ENCODE data around the gene RGS19. TPM values are rescaled to one million over a fixed set of nuclear protein-coding genes. Genes with fewer than 3 reads are reported as not detected.

Gene RGS19
- total RNA-seq, 2 experiments from 2014 or later: 43.2 to 44.4 TPM

DNA sequence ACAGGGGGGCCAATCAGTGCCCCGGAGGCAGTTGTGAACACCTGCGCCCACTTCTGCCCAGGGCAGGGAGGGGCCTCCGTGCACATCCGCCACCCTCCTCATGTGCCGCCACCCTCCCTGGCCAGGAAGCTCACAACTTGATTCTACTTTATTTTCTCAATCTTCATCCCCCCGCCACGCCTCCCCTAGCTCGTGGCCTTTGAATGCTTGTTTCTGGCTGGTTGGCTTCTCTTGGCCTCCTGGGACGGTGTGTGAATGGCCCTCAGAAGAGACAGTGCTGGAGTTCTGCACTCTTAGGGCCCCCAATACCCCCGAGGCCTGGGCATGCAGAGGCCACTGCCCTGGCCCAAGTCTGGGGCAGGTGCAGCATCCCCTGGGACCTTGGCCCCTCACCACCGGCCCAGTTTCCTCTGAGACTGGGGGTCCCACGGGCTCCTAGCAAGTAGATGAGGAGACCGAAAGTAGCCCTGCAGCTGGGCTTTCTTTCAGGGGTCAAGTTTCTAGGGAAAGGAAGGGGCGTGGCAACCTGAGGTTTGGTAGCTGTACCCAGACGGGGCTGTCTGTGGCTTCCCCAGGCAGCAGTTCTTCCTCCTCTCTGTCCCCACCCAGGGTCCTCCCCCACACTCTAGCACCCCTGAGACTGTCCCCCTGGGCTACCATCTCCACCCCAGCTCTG is 1.3 kb downstream of the RGS19 start:
- H3K36me3 Mint-ChIP-seq: peaks cover 3% of the 10 kb centered on the region
- no peaks in the 10 kb centered on the region for H3K27me3 Mint-ChIP-seq
- ChIA-PET CTCF (interaction anchor here (0.5 to 3.6 kb wide), 5 partner anchors 8 to 84 kb away, joined by 3 to 18 read pairs (median 4); partner anchors contain the start of gene TCEA2), POLR2A (interaction anchor here (1.5 kb wide), 2 partner anchors 12 to 178 kb away, joined by 3 to 5 read pairs; no protein-coding TSS in a partner anchor)
- no peaks in the 10 kb centered on the region for H3K9me3 Mint-ChIP-seq
- H3K27ac Mint-ChIP-seq: peak overlapping the region; percentile 92
- intact Hi-C loops (cut with micrococcal nuclease): loop anchor here (1.0 to 5.0 kb wide), 3 partner anchors 12 to 179 kb away; partner anchors contain the start of genes PCMTD2 and TCEA2
- peak; percentile 77 for DNase-seq
- peaks cover 21% of the 10 kb centered on the region for H3K4me1 Mint-ChIP-seq (ENCODE audit: low read depth)
- H3K4me3 Mint-ChIP-seq: peak overlapping the region; percentile 90

DNA sequence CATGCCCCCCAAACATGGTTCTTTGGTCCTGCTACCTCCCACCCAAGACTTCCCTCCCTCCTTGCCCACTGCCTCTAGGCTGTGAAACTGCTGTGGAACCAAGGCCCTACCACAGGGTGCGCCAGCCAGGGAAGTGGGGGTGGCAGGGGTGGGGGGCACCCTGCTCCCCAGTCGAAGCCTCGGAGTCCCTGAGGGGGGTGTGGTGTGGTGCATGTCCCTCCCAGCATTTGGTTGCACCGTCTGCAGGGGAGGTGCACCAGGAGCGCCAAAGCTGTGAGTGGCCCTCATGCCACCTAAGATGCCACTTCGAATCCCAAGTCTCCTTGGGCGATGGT is 1.8 kb downstream of the RGS19 start:
- no peak for DNase-seq
- no peaks in the 10 kb centered on the region for H3K9me3 Mint-ChIP-seq
- H3K4me1 Mint-ChIP-seq (ENCODE audit: low read depth): peaks cover 17% of the 10 kb centered on the region
- CTCF ChIA-PET: interaction anchor here (0.6 to 3.6 kb wide), 5 partner anchors 15 to 123 kb away, joined by 3 to 18 read pairs (median 4); partner anchors contain the start of gene TCEA2
- peak overlapping the region; percentile 90 for H3K4me3 Mint-ChIP-seq
- H3K27me3 Mint-ChIP-seq: no peaks in the 10 kb centered on the region
- POLR2A ChIA-PET: interaction anchor here (1.5 kb wide), 2 partner anchors 12 to 179 kb away, joined by 3 to 5 read pairs; no protein-coding TSS in a partner anchor
- H3K36me3 Mint-ChIP-seq: peaks cover 3% of the 10 kb centered on the region
- intact Hi-C loops (cut with micrococcal nuclease): loop anchor here (1.0 to 5.0 kb wide), 2 partner anchors 11 to 180 kb away; partner anchors contain the start of gene PCMTD2
- H3K27ac Mint-ChIP-seq: peak overlapping the region; percentile 92

DNA sequence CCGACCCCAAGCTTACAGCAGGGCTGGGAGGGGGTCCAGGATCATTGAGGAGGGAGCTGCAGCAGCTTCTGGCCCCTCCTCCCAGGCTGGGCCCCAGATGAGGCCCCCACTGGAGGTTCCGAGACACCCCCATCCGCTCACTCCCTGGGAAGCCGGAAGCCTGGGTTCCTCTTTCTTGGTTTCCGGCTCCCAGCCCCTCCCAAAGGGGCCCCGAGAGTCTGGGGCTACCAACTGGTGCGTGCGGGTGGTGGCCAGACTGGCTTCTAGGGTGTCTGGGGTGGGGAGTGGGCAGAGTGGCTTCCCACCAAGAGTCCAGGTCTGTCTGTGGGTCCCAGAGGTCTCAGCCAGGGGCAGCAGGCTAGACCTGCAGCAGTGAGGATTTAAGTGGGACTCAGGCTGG is 2.2 kb downstream of the RGS19 start:
- intact Hi-C loops (cut with micrococcal nuclease): loop anchor here (1.0 to 5.0 kb wide), 2 partner anchors 11 to 180 kb away; partner anchors contain the start of gene PCMTD2
- peak overlapping the region; percentile 92 for H3K27ac Mint-ChIP-seq
- ChIA-PET POLR2A (interaction anchor here (1.5 to 1.7 kb wide), 3 partner anchors 11 to 179 kb away, joined by 3 to 5 read pairs (median 4); no protein-coding TSS in a partner anchor), CTCF (interaction anchor here (0.6 to 3.6 kb wide), 4 partner anchors 14 to 123 kb away, joined by 3 to 18 read pairs (median 4); partner anchors contain the start of gene TCEA2)
- peak; percentile 68 for DNase-seq
- peak overlapping the region; percentile 90 for H3K4me3 Mint-ChIP-seq
- H3K27me3 Mint-ChIP-seq: no peaks in the 10 kb centered on the region
- H3K4me1 Mint-ChIP-seq (ENCODE audit: low read depth): peaks cover 15% of the 10 kb centered on the region
- no peaks in the 10 kb centered on the region for H3K9me3 Mint-ChIP-seq
- H3K36me3 Mint-ChIP-seq: peaks cover 3% of the 10 kb centered on the region

DNA sequence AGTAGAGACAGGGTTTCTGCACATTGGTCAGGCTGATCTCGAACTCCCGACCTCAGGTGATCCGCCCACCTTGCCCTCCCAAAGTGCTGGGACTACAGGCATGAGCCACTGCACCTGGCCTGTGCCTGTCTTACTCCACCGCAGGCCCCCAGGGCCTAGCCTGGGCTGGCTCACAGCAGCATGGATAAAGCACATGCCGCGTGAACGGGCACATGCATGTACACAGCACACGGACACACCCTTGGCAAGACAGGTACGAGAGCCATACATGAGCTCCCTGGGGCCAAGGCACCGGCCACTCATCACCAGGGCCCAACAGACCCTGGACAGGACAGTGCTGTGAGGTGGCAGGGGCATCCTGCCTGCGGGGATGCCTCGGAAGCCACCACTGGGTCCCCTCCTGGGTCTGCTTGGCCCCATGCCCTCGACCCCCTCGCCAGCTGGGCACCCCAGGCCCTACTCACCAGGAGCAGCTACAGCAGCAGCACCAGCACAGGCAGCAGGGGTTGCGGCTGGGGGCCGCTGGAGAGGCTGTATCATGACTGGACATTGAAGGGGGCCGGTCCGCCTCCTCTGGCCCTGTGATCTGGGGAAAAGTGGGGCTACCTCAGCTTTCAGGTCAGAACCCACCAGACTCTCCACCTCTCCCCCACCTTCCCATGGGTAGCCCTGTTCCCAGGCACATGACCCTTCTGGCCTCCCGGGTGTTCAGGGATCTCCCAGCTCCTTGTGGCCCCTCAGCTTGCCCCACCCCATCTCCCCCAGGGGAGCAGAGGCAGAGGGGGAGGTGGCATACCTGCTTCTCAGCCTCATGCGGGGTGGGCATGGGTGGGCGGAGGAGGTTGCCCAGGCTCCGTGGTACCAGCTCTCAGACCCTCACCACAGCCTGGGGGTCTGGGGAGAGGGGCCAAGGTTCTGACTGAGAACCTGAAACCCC is 3.0 kb downstream of the RGS19 start:
- CTCF ChIA-PET: interaction anchor here (0.7 to 3.6 kb wide), 4 partner anchors 7 to 37 kb away, joined by 3 to 18 read pairs (median 3); partner anchors contain the start of gene TCEA2
- Mint-ChIP-seq H3K27me3 (no peaks in the 10 kb centered on the region), H3K4me1 (ENCODE audit: low read depth) (peaks cover 11% of the 10 kb centered on the region), H3K36me3 (peaks cover 3% of the 10 kb centered on the region), H3K27ac (peak overlapping the region; percentile 76), H3K9me3 (no peaks in the 10 kb centered on the region), H3K4me3 (peak overlapping the region; percentile 90)
- DNase-seq: no peak
- intact Hi-C loops (cut with micrococcal nuclease): loop anchor here (5.0 kb wide), 1 partner anchor 181 kb away; the partner anchor contains the start of gene PCMTD2
- POLR2A ChIA-PET: interaction anchor here (1.7 kb wide), 1 partner anchor 10 kb away, joined by 4 read pairs; no protein-coding TSS in a partner anchor

DNA sequence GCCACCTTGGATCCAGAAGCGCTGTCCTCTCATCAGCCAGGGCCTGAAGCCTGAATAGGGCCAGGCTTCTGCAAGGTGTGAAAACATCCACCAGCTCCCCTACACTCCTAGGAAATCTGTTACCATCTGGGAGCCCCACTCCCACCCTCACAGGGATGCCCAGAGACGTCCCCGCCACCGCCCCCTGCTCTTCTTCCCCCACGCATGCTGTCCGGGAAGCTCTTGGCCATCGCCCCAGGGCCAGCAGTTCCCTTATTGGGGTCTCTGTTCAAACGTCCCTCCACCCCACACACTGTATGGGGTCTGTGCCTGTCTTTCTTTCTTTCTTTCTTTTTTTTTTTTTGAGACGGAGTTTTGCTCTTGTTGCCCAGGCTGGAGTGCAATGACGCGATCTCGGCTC is 3.8 kb downstream of the RGS19 start:
- Mint-ChIP-seq H3K4me1 (ENCODE audit: low read depth) (peaks cover 8% of the 10 kb centered on the region), H3K27ac (peak overlapping the region; percentile 38), H3K9me3 (no peaks in the 10 kb centered on the region), H3K4me3 (no peak overlapping the region), H3K36me3 (peaks cover 3% of the 10 kb centered on the region), H3K27me3 (no peaks in the 10 kb centered on the region)
- POLR2A ChIA-PET: interaction anchor here (1.7 kb wide), 1 partner anchor 10 kb away, joined by 4 read pairs; no protein-coding TSS in a partner anchor
- CTCF ChIA-PET: interaction anchor here (1.1 kb wide), 1 partner anchor 8 kb away, joined by 3 read pairs; no protein-coding TSS in a partner anchor
- intact Hi-C loops (cut with micrococcal nuclease): loop anchor here (5.0 kb wide), 1 partner anchor 182 kb away; the partner anchor contains the start of gene PCMTD2
- DNase-seq: no peak

DNA sequence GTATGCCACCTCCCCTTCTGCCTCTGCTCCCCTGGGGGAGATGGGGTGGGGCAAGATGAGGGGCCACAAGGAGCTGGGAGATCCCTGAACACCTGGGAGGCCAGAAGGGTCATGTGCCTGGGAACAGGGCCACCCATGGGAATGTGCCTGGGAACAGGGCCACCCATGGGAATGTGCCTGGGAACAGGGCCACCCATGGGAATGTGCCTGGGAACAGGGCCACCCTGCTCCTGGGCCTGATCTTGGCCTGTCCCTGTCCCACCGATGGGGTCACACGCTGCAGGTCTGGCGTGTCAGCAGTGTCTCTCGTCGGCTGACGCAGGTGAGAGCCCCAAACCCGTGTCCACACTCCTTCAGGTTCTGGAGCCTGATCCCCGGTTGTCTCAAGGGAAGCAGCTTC is 4.4 kb downstream of the RGS19 start:
- Mint-ChIP-seq H3K4me3 (no peak overlapping the region), H3K27me3 (no peaks in the 10 kb centered on the region), H3K27ac (no peak overlapping the region), H3K36me3 (peaks cover 3% of the 10 kb centered on the region), H3K9me3 (no peaks in the 10 kb centered on the region), H3K4me1 (ENCODE audit: low read depth) (peaks cover 8% of the 10 kb centered on the region)
- DNase-seq: no peak
- POLR2A ChIA-PET: no interaction called here
- CTCF ChIA-PET: interaction anchor here (1.1 kb wide), 1 partner anchor 9 kb away, joined by 3 read pairs; no protein-coding TSS in a partner anchor
- intact Hi-C loops (cut with micrococcal nuclease): loop anchor here (5.0 kb wide), 1 partner anchor 182 kb away; the partner anchor contains the start of gene PCMTD2

DNA sequence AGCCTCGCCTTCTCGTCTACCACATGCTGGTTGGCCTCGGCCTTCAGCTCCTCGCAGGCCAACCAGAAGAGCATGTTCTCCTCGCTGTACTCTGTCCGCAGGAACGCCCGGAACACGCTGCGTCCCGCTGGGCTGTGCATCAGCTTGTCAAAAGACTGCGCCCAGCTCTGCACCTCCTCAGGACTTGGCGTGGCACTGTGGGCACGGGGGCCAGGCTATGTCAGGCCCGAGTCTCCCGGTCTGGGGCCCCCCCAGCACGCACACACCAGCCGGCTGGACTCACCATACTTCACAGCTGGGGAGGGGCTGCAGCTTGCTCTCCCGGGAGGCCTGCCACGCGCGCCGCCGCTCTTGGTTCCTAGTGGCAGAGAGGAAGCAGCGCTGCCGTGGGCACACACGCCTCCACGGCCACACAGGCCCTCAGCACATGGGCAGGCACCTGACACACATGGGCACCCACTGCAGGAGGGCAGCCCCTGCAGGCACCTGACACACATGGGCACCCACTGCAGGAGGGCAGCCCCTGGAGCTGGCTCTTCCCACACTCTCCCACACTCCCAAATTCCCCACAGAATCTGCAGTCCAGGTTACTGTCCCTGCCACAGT is 5.0 kb downstream of the RGS19 start:
- peaks cover 3% of the 10 kb centered on the region for H3K36me3 Mint-ChIP-seq
- ChIA-PET POLR2A (no interaction called here), CTCF (no interaction called here)
- intact Hi-C loops (cut with micrococcal nuclease): no loop called here
- no peak overlapping the region for H3K4me3 Mint-ChIP-seq
- H3K4me1 Mint-ChIP-seq (ENCODE audit: low read depth): peaks cover 8% of the 10 kb centered on the region
- H3K27me3 Mint-ChIP-seq: no peaks in the 10 kb centered on the region
- H3K27ac Mint-ChIP-seq: no peak overlapping the region
- DNase-seq: no peak
- H3K9me3 Mint-ChIP-seq: no peaks in the 10 kb centered on the region

DNA sequence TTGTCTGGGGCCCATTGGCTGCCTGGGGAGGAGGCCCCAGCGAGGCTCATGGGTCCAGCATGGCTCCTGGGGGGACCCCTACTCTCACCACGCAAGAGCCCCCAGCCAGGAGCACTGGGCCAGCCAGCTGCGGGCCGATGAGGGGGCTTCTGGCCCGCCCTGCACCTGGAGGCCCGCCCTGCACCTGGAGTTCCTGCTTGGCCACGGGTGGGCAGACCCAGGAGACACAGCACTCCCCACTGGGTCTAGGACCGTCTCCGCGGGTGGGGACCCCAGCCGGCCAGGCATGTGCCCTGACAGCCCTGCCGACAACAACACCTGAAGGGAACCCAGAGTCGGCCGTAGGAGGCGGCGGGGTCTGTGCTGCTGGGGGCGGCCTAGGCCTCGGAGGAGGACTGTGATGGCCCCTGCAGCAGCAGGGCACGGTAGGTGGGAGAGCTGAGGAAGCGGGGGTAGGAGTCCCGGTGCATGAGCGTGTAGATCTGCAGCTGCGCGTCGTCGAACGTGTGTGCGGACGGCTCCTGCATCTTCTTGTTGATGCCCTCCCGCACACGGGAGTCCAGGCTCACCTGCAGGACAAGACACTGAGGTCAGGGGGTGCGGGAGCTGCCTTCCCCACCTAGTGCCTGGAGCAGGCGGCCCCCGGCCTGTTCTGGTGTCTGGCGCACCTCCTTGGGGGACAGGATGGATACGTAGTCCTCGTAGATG is 5.7 kb downstream of the RGS19 start:
- H3K4me1 Mint-ChIP-seq (ENCODE audit: low read depth): peaks cover 8% of the 10 kb centered on the region
- peaks cover 3% of the 10 kb centered on the region for H3K36me3 Mint-ChIP-seq
- intact Hi-C loops (cut with micrococcal nuclease): no loop called here
- H3K27ac Mint-ChIP-seq: no peak overlapping the region
- ChIA-PET POLR2A (no interaction called here), CTCF (no interaction called here)
- H3K4me3 Mint-ChIP-seq: no peak overlapping the region
- no peak for DNase-seq
- H3K9me3 Mint-ChIP-seq: no peaks in the 10 kb centered on the region
- no peaks in the 10 kb centered on the region for H3K27me3 Mint-ChIP-seq

DNA sequence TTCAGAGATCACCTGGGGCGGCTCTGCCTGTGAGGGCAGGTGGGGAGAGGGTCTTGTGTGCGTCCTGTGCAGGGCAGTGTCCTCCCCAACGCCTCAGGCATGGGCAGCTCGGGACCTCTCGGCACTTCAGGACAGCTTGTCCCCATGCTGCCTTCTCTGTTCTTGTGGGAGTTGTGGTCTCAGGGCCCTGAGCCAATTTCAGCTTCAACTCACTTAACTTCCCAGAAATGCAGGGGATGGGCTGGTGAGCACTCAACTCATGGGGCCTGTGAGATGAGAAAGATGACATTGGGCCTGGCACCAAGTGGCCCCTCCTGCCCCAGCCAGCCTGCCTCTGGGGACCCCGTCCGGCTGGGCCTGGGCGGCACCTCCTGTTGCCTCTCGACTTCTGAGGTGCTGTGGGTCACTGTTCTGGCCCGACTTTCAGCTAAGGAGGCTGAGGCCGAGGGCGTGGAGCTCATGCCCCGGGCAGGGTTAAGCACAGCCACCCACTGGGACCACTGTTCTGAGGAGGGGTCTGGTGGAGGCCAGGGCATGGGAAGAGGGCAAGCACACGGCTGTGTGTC is 6.7 kb downstream of the RGS19 start:
- H3K9me3 Mint-ChIP-seq: no peaks in the 10 kb centered on the region
- intact Hi-C loops (cut with micrococcal nuclease): no loop called here
- no peak for DNase-seq
- POLR2A ChIA-PET: no interaction called here
- no peak overlapping the region for H3K4me3 Mint-ChIP-seq
- peaks cover 3% of the 10 kb centered on the region for H3K36me3 Mint-ChIP-seq
- CTCF ChIA-PET: interaction anchor here (1.0 kb wide), 1 partner anchor 29 kb away, joined by 4 read pairs; no protein-coding TSS in a partner anchor
- no peak overlapping the region for H3K27ac Mint-ChIP-seq
- no peaks in the 10 kb centered on the region for H3K27me3 Mint-ChIP-seq
- peaks cover 9% of the 10 kb centered on the region for H3K4me1 Mint-ChIP-seq (ENCODE audit: low read depth)

DNA sequence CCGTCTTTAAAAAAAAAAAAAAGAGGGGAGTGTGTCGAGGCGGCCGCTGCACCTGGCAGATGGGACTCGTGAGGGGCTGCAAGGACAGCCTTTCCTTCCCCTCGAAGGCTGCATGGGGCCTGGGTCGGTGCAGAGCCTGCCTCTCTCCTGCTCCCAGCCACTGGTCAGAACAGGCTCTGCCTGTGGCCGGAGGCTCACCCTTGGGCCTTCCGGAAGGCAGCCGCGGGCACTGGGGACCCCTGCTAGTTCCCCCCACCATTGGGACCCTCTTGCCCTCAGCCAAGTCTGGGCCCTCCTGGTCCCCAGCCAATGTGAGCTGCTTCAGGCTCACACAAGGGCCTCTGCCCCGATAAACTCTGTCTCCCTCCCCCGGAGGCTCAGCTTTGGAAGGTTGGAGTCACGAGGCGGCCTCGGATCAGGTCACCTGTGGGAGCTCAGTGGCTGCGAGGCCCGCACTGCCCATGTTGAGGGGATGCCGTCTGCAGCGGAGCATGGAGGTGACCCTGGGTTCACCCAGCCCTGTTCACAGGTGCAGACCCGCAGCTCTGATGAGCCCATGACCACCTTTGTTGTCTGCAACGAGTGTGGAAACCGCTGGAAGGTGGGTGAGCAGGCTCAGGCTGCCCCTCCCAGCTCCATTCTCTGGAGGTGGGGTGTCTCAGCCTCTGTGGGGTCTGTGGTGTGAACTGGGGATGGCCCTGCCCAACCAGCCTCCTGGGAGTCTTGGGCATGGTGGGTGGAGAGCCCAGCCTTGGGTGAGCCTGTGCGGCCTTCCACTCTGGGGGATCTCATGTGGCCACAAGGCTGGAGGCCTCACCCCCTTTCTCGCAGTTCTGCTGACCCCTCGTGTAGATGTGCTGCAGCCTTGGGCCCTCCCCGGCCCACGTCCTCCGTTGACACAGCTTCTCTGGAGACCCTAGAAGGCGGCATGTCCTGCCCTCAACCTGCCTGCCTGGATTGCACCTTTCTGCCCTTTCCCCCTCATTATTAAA is 7.7 kb downstream of the RGS19 start:
- H3K4me1 Mint-ChIP-seq (ENCODE audit: low read depth): peaks cover 14% of the 10 kb centered on the region
- H3K27ac Mint-ChIP-seq: no peak overlapping the region
- no peak overlapping the region for H3K4me3 Mint-ChIP-seq
- ChIA-PET POLR2A (no interaction called here), CTCF (interaction anchor here (1.0 kb wide), 1 partner anchor 30 kb away, joined by 4 read pairs; no protein-coding TSS in a partner anchor)
- DNase-seq: no peak
- H3K27me3 Mint-ChIP-seq: no peaks in the 10 kb centered on the region
- H3K9me3 Mint-ChIP-seq: no peaks in the 10 kb centered on the region
- H3K36me3 Mint-ChIP-seq: peaks cover 3% of the 10 kb centered on the region
- intact Hi-C loops (cut with micrococcal nuclease): no loop called here

Data from activated CD4-positive, alpha-beta memory T cell treated with anti-CD3 and anti-CD28 coated beads for 36 hours (primary cell).